Mesenchymal stem cell (in vitro differentiated cells and primary cell): ENCODE measurements around the gene TFCP2L1.

Source experiments
- DNase-seq: peaks from one replicate; pipeline ENCODE4 v3.0.0-alpha.2; 2013
- H2AFZ ChIP-seq: one replicate; pipeline ENCODE4 v1.6.1; 2013; ENCODE audit warnings: low read depth, mild to moderate bottlenecking, control low read depth, inconsistent platforms, low read length, moderate library complexity
- H2AK5ac ChIP-seq: 2 replicates; pipeline ENCODE4 v1.6.1; 2013; ENCODE audit warnings: low read length, moderate library complexity, mild to moderate bottlenecking, inconsistent platforms; ENCODE audit not compliant: severe bottlenecking
- H2BK120ac ChIP-seq: one replicate; pipeline ENCODE4 v1.6.1; 2013; ENCODE audit warnings: low read depth, mild to moderate bottlenecking, inconsistent platforms, low read length, moderate library complexity
- H2BK12ac ChIP-seq, 2 experiments: one replicate each; pipeline ENCODE4 v1.6.1; 2013; ENCODE audit warnings: inconsistent platforms in 2 of 2, low read length in 2 of 2, mild to moderate bottlenecking in 2 of 2, moderate library complexity in 2 of 2, control low read depth in 1 of 2
- H2BK15ac ChIP-seq: one replicate; pipeline ENCODE4 v1.6.1; 2013; ENCODE audit warnings: mild to moderate bottlenecking, low read depth, inconsistent platforms; ENCODE audit not compliant: poor library complexity, severe bottlenecking
- H2BK5ac ChIP-seq: 2 replicates; pipeline ENCODE4 v1.6.1; 2013; ENCODE audit warnings: low read depth, mild to moderate bottlenecking, low read length, control low read depth, inconsistent platforms; ENCODE audit not compliant: poor library complexity, severe bottlenecking
- H3K14ac ChIP-seq, 2 experiments: one replicate each; pipeline ENCODE4 v1.6.1; 2013; ENCODE audit warnings: inconsistent platforms in 2 of 2, low read length in 2 of 2, control low read depth in 1 of 2, mild to moderate bottlenecking in 1 of 2, moderate library complexity in 1 of 2
- H3K18ac ChIP-seq, 2 experiments: one replicate each; pipeline ENCODE4 v1.6.1; 2013; ENCODE audit warnings: inconsistent platforms in 2 of 2, low read length in 2 of 2, control low read depth in 1 of 2, low read depth in 1 of 2, mild to moderate bottlenecking in 1 of 2
- H3K23ac ChIP-seq, 2 experiments: one replicate each; pipeline ENCODE4 v1.6.1; 2013; ENCODE audit warnings: inconsistent platforms in 2 of 2, low read length in 2 of 2, mild to moderate bottlenecking in 2 of 2, moderate library complexity in 2 of 2, control low read depth in 1 of 2
- H3K27ac ChIP-seq: 2 replicates; pipeline ENCODE4 v1.5.1; 2013; ENCODE audit warnings: mild to moderate bottlenecking, moderate library complexity, low read length, control low read depth, inconsistent platforms; ENCODE audit not compliant: poor library complexity, severe bottlenecking
- H3K27me3 ChIP-seq, 2 experiments: 2 replicates each; pipeline versions ENCODE4 v1.6.1 to v1.7.0; 2013; ENCODE audit warnings: low read length in 2 of 2, mild to moderate bottlenecking in 2 of 2, moderate library complexity in 2 of 2, control low read depth in 1 of 2, inconsistent platforms in 1 of 2; ENCODE audit not compliant: control insufficient read depth in 1 of 2, insufficient read depth in 1 of 2
- H3K36me3 ChIP-seq, 2 experiments: 2 replicates each; pipeline versions ENCODE4 v1.6.1 to v1.7.0; 2013; ENCODE audit warnings: low read length in 2 of 2, control low read depth in 1 of 2, inconsistent platforms in 1 of 2, low read depth in 1 of 2, mild to moderate bottlenecking in 1 of 2; ENCODE audit not compliant: insufficient read depth in 2 of 2, control insufficient read depth in 1 of 2
- H3K4ac ChIP-seq, 2 experiments: one replicate each; pipeline ENCODE4 v1.6.1; 2013; ENCODE audit warnings: inconsistent platforms in 2 of 2, low read length in 2 of 2, mild to moderate bottlenecking in 2 of 2, moderate library complexity in 2 of 2, control low read depth in 1 of 2, low read depth in 1 of 2
- H3K4me1 ChIP-seq: 2 replicates; pipeline ENCODE4 v1.6.1; 2013; ENCODE audit warnings: low read depth, low read length, control low read depth; ENCODE audit not compliant: control insufficient read depth, insufficient read depth
- H3K4me2 ChIP-seq: 2 replicates; pipeline ENCODE4 v1.6.1; 2013; ENCODE audit warnings: low read length, mild to moderate bottlenecking, inconsistent platforms; ENCODE audit not compliant: poor library complexity, severe bottlenecking
- H3K4me3 ChIP-seq, 2 experiments: 2 replicates each; pipeline versions ENCODE4 v1.5.1 to v1.7.0; 2013; ENCODE audit warnings: low read length in 2 of 2, mild to moderate bottlenecking in 2 of 2, control low read depth in 1 of 2, low read depth in 1 of 2; ENCODE audit not compliant: insufficient read depth in 1 of 2
- H3K79me1 ChIP-seq: replicated peaks from 2 replicates; pipeline ENCODE4 v1.6.1; 2013; ENCODE audit warnings: mild to moderate bottlenecking, control low read depth, low read length, inconsistent platforms; ENCODE audit not compliant: poor library complexity, severe bottlenecking
- H3K9ac ChIP-seq: 2 replicates; pipeline ENCODE4 v1.7.0; 2013; ENCODE audit warnings: mild to moderate bottlenecking, low read length, moderate library complexity
- H3K9me3 ChIP-seq: 2 replicates; pipeline ENCODE4 v1.7.0; 2013; ENCODE audit warnings: mild to moderate bottlenecking, low read length; ENCODE audit not compliant: control insufficient read depth
- H4K8ac ChIP-seq: one replicate; pipeline ENCODE4 v1.6.1; 2013; ENCODE audit warnings: inconsistent platforms, mild to moderate bottlenecking, low read length, moderate library complexity
- H4K91ac ChIP-seq: one replicate; pipeline ENCODE4 v1.6.1; 2013; ENCODE audit warnings: mild to moderate bottlenecking, low read length, inconsistent platforms
- whole genome bisulfite sequencing: methylation state at CpG from one replicate; pipeline ENCODE4 v1.1.7; 2013; ENCODE audit warnings: mixed read lengths; 5-methylcytosine and 5-hydroxymethylcytosine counted together

Gene TFCP2L1

DNA sequence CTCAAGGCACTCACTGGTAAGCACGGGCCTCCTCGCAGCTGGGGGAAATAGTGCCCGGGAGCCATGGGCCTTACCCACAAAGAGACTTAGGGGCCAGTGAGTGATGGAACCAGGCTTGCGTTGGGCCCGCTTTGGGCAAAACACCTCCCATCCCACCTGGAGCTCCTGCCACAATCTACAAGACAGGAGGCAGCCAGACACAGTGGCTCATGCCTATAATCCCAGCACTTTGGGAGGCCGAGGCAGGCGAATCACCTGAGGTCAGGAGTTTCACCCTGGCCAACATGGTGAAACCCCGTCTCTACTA lies 88.2 kb downstream of the TFCP2L1 start:
- Histone ChIP-seq H3K79me1 (no peaks in the 10 kb centered on the region), H2BK120ac (no peak overlapping the region), H3K4me3 (no peak overlapping the region), H2AFZ (no peak overlapping the region), H3K23ac (no peak overlapping the region), H3K4me1 (peaks cover 3% of the 10 kb centered on the region), H3K4ac (no peak overlapping the region), H4K8ac (no peak overlapping the region), H3K36me3 (no peaks in the 10 kb centered on the region), H3K4me2 (no peak overlapping the region), H3K9ac (no peak overlapping the region), H3K27ac (no peak overlapping the region), H3K9me3 (no peaks in the 10 kb centered on the region), H3K27me3 (peaks cover 9 to 28% of the 10 kb centered on the region in 2 experiments), H2AK5ac (no peak overlapping the region), H3K18ac (no peak overlapping the region), H2BK12ac (no peak overlapping the region), H4K91ac (no peak overlapping the region), H3K14ac (no peak overlapping the region), H2BK15ac (no peak overlapping the region), H2BK5ac (no peak overlapping the region)
- WGBS = 90% methylated on average over 8 of the region's 8 CpGs
- DNase-seq = no peak

DNA sequence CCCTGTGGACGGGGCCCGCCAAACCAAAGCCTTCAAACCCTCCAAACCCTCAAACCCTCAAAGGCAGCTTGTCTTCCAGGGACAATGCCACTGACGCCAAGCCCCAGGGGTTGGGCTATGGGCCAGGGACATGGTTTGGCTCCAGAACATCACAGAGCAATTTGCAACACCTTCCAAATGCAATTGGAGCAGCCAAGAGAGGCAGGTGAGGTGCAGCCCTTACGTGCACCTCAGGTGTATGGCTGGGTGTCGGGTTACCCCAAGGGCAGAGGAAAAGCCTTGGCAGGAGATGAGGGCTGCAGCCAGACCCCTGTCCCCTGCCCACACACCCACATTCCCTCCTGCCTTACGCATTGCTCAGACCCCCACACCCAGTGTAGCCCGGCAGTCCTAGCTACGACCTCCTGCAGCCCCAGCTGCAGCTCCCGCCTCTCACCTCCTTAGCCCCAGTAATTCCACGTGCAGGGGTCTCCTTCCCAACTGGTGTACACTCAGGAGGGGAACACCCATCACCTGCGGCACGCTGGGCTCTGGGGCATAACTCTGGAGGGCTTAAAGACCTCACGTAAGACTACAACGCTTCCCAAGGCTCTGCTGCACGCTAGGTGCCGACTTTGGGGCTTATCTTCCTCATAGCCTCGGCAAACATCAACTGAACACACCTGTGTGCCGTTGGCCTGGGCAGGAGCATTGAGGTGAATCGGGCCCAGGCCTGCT lies 88.7 kb downstream of the TFCP2L1 start:
- Histone ChIP-seq H2BK12ac (no peak overlapping the region), H2AFZ (no peak overlapping the region), H4K8ac (no peak overlapping the region), H3K23ac (no peak overlapping the region), H3K9ac (no peak overlapping the region), H3K4ac (no peak overlapping the region), H3K18ac (no peak overlapping the region), H2BK5ac (no peak overlapping the region), H3K9me3 (no peaks in the 10 kb centered on the region), H3K4me3 (no peak overlapping the region), H3K27ac (no peak overlapping the region), H3K79me1 (no peaks in the 10 kb centered on the region), H3K36me3 (no peaks in the 10 kb centered on the region), H3K14ac (no peak overlapping the region), H4K91ac (no peak overlapping the region), H2AK5ac (no peak overlapping the region), H2BK120ac (no peak overlapping the region), H3K4me2 (no peak overlapping the region), H3K27me3 (peaks cover 12 to 27% of the 10 kb centered on the region in 2 experiments), H3K4me1 (peaks cover 3% of the 10 kb centered on the region), H2BK15ac (no peak overlapping the region)
- WGBS = 82% methylated on average over 19 of the region's 19 CpGs
- no peak for DNase-seq

GRCh38 chr2:121195036-121195435 lies 90.0 kb downstream of the TFCP2L1 start:
- Histone ChIP-seq H2BK5ac (no peak overlapping the region), H3K9me3 (no peaks in the 10 kb centered on the region), H2AK5ac (no peak overlapping the region), H3K14ac (no peak overlapping the region), H3K27me3 (peaks cover 13 to 22% of the 10 kb centered on the region in 2 experiments), H4K8ac (no peak overlapping the region), H3K27ac (no peak overlapping the region), H2BK12ac (no peak overlapping the region), H3K18ac (no peak overlapping the region), H3K4me3 (no peak overlapping the region), H3K36me3 (no peaks in the 10 kb centered on the region), H2AFZ (no peak overlapping the region), H3K4ac (no peak overlapping the region), H4K91ac (no peak overlapping the region), H3K23ac (no peak overlapping the region), H3K4me1 (peaks cover 3% of the 10 kb centered on the region), H3K9ac (no peak overlapping the region), H3K79me1 (no peaks in the 10 kb centered on the region), H3K4me2 (no peak overlapping the region), H2BK15ac (no peak overlapping the region), H2BK120ac (no peak overlapping the region)
- 73% methylated on average over 5 of the region's 5 CpGs for WGBS
- DNase-seq = no peak

- Histone ChIP-seq H3K4me2 (no peak overlapping the region), H2BK12ac (no peak overlapping the region), H3K79me1 (no peaks in the 10 kb centered on the region), H4K91ac (no peak overlapping the region), H3K27ac (no peak overlapping the region), H3K9me3 (no peaks in the 10 kb centered on the region), H2BK15ac (no peak overlapping the region), H2BK120ac (no peak overlapping the region), H3K14ac (no peak overlapping the region), H2AFZ (no peak overlapping the region), H2AK5ac (no peak overlapping the region), H3K18ac (no peak overlapping the region), H3K9ac (no peak overlapping the region), H3K4me3 (no peak overlapping the region), H3K27me3 (peaks cover 13 to 22% of the 10 kb centered on the region in 2 experiments), H3K4me1 (peaks cover 3% of the 10 kb centered on the region), H2BK5ac (no peak overlapping the region), H3K23ac (peak overlapping the region in 1 of 2 experiments; percentile 39), H3K36me3 (no peaks in the 10 kb centered on the region), H4K8ac (no peak overlapping the region), H3K4ac (no peak overlapping the region)
- DNase-seq = no peak
- 85% methylated on average over 5 of the region's 5 CpGs for WGBS
Measured at GRCh38 chr2:121194626-121195025, 90.4 kb downstream of the TFCP2L1 start.
